Urothelium cell line (cell line): Measurements from ENCODE around the gene C2orf78.
A peak's percentile ranks its signal among the peaks of the same experiment; 100 is the strongest.
"Not testable (repeated sequence)": the region's sequence is repeated elsewhere in the genome, so short reads cannot be mapped to it uniquely, and the experiment has no call there.

Experiments used
- DNase-seq: peaks from one replicate; pipeline ENCODE4 v3.0.0; 2011; ENCODE audit warnings: low spot score, mixed read lengths
- FAIRE-seq: peaks from 2 replicates; lab custom pipeline; 2011; peaks lifted over from hg19 to GRCh38; lab: Jason Lieb, UNC

The C2orf78 gene

GRCh38 chr2:73783883-73784282, at the start of gene C2orf78:
Gene C2orf78, plus strand, starts transcription at chr2:73784183. Its CDS starts 127 bp downstream, at chr2:73784310.
- FAIRE-seq, DNase-seq: not testable (repeated sequence)

- DNase-seq (no peak), FAIRE-seq (no peak)
These were observed 47.6 kb upstream of the C2orf78 start for GRCh38 chr2:73736378-73736777.

- FAIRE-seq: no peak
- DNase-seq: peak; percentile 100
These were observed 46.9 kb upstream of the C2orf78 start, which contains the start of gene TPRKB for GRCh38 chr2:73736855-73737779. Gene TPRKB, minus strand, starts transcription at chr2:73737345. Its CDS starts 2,776 bp downstream, at chr2:73734569.

- no peak for FAIRE-seq
- no peak for DNase-seq
These were observed 44.9 kb upstream of the C2orf78 start for GRCh38 chr2:73739101-73739500.

GRCh38 chr2:73740767-73741166, 43.2 kb upstream of the C2orf78 start:
- FAIRE-seq (no peak), DNase-seq (no peak)

- DNase-seq (no peak), FAIRE-seq (no peak)
These were observed 37.7 kb upstream of the C2orf78 start for GRCh38 chr2:73746015-73746876.

GRCh38 chr2:73746877-73747208, 37.1 kb upstream of the C2orf78 start:
- FAIRE-seq: no peak
- DNase-seq: no peak

- no peak for FAIRE-seq
- DNase-seq: no peak
These were observed 34.7 kb upstream of the C2orf78 start for GRCh38 chr2:73749314-73749713.

- FAIRE-seq, DNase-seq: not testable (repeated sequence)
These were observed 29.7 kb upstream of the C2orf78 start for GRCh38 chr2:73754332-73754731.

- no peak for DNase-seq
- FAIRE-seq: no peak
These were observed 24.7 kb upstream of the C2orf78 start for GRCh38 chr2:73759285-73759764.

- DNase-seq (no peak), FAIRE-seq (no peak)
These were observed 24.1 kb upstream of the C2orf78 start for GRCh38 chr2:73759904-73760303.

- DNase-seq (peak; percentile 31), FAIRE-seq (no peak)
These were observed 21.4 kb upstream of the C2orf78 start for GRCh38 chr2:73762571-73762970.

GRCh38 chr2:73764945-73765344, 19.0 kb upstream of the C2orf78 start:
- FAIRE-seq (no peak), DNase-seq (no peak)

- DNase-seq (no peak), FAIRE-seq (no peak)
These were observed 17.6 kb upstream of the C2orf78 start for GRCh38 chr2:73766349-73766748.

GRCh38 chr2:73766994-73767393, 17.0 kb upstream of the C2orf78 start:
- FAIRE-seq (no peak), DNase-seq (no peak)

- DNase-seq (no peak), FAIRE-seq (no peak)
These were observed 13.3 kb upstream of the C2orf78 start for GRCh38 chr2:73770725-73771124.

GRCh38 chr2:73772819-73773218, 11.2 kb upstream of the C2orf78 start:
- FAIRE-seq (no peak), DNase-seq (no peak)

- FAIRE-seq: no peak
- no peak for DNase-seq
These were observed 7.6 kb upstream of the C2orf78 start for GRCh38 chr2:73776381-73776780.

GRCh38 chr2:73776869-73777519, 7.0 kb upstream of the C2orf78 start:
- FAIRE-seq (no peak), DNase-seq (no peak)

- FAIRE-seq, DNase-seq: not testable (repeated sequence)
These were observed 5.0 kb upstream of the C2orf78 start for GRCh38 chr2:73778867-73779466.
